Lower lobe of right lung (tissue), 2 donors: ENCODE data around the gene TRMO. TPM values are rescaled to one million over a fixed set of nuclear protein-coding genes. Genes with fewer than 3 reads are reported as not detected.

Experiments used
- ATAC-seq, 2 donors: fragments of 200-7000 bp; cut with Tn5 transposase; one replicate each; pipeline ENCODE4 v1.9.1; 2020 to 2022; ENCODE audit warnings: mild to moderate bottlenecking in 2 of 2, moderate library complexity in 2 of 2
- DNase-seq: peaks from one replicate; pipeline ENCODE4 v3.0.0-alpha.2; 2020
- H3K27ac ChIP-seq: fragments of 200-600 bp; one replicate; pipeline ENCODE4 v1.8.0; 2022
- H3K27me3 ChIP-seq: fragments of 200-600 bp; one replicate; pipeline ENCODE4 v1.8.0; 2022; ENCODE audit warnings: low read depth
- H3K36me3 ChIP-seq: fragments of 200-600 bp; one replicate; pipeline ENCODE4 v1.8.0; 2022; ENCODE audit warnings: mild to moderate bottlenecking
- H3K4me1 ChIP-seq: fragments of 200-600 bp; one replicate; pipeline ENCODE4 v1.8.0; 2022
- H3K4me3 ChIP-seq: fragments of 200-600 bp; one replicate; pipeline ENCODE4 v1.8.0; 2022; ENCODE audit warnings: mild to moderate bottlenecking
- H3K9me3 ChIP-seq: fragments of 200-600 bp; one replicate; pipeline ENCODE4 v1.8.0; 2022
- intact Hi-C: fragments of 100-400 bp; cut with DNase I; formaldehyde crosslinking; loops from one replicate; pipeline ENCODE4 v1.11.0; 2022
- total RNA-seq: library from RNA; stranded (reverse); fragmentation: NEBNext Ultra II Directional; extraction: Animal tissue kit (Norgen Biotek cat#: 25700); gene quantifications from one replicate; pipeline ENCODE4 v1.2.1, GENCODE V29; 2021
- TF ChIP-seq, protein P1 (sequence below): fragments of 200-600 bp; IDR thresholded peaks from one replicate; pipeline ENCODE4 v1.8.0; 2022; ENCODE audit warnings: antibody characterized with exemption, mild to moderate bottlenecking
- donor health status: DM: no; HTN: yes; CAD: no; lungs with severe emphysema.

The TRMO gene
- total RNA-seq, 1 donor from 2014 or later = 18.8 TPM

GRCh38 chr9:97900738-97901565 lies 21.3 kb downstream of the TRMO start:
- Histone ChIP-seq H3K9me3 (no peaks in the 10 kb centered on the region), H3K27me3 (no peaks in the 10 kb centered on the region), H3K27ac (no peak overlapping the region), H3K4me3 (no peak overlapping the region), H3K4me1 (peaks cover 11% of the 10 kb centered on the region), H3K36me3 (peaks cover 40% of the 10 kb centered on the region)
- intact Hi-C loops = no loop called here
- peak; percentile 58 to 68 for ATAC-seq
- DNase-seq = no peak
- TF ChIP-seq, protein P1, sequence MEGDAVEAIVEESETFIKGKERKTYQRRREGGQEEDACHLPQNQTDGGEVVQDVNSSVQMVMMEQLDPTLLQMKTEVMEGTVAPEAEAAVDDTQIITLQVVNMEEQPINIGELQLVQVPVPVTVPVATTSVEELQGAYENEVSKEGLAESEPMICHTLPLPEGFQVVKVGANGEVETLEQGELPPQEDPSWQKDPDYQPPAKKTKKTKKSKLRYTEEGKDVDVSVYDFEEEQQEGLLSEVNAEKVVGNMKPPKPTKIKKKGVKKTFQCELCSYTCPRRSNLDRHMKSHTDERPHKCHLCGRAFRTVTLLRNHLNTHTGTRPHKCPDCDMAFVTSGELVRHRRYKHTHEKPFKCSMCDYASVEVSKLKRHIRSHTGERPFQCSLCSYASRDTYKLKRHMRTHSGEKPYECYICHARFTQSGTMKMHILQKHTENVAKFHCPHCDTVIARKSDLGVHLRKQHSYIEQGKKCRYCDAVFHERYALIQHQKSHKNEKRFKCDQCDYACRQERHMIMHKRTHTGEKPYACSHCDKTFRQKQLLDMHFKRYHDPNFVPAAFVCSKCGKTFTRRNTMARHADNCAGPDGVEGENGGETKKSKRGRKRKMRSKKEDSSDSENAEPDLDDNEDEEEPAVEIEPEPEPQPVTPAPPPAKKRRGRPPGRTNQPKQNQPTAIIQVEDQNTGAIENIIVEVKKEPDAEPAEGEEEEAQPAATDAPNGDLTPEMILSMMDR = peak; percentile 68

GRCh38 chr9:97900103-97900737 lies 22.1 kb downstream of the TRMO start:
- peaks cover 40% of the 10 kb centered on the region for H3K36me3 ChIP-seq
- intact Hi-C loops = no loop called here
- TF ChIP-seq, protein P1 = no peak
- H3K27ac ChIP-seq = no peak overlapping the region
- ATAC-seq (no peak), DNase-seq (no peak)
- H3K9me3 ChIP-seq = no peaks in the 10 kb centered on the region
- no peak overlapping the region for H3K4me3 ChIP-seq
- H3K27me3 ChIP-seq = no peaks in the 10 kb centered on the region
- H3K4me1 ChIP-seq = peaks cover 6% of the 10 kb centered on the region

DNA sequence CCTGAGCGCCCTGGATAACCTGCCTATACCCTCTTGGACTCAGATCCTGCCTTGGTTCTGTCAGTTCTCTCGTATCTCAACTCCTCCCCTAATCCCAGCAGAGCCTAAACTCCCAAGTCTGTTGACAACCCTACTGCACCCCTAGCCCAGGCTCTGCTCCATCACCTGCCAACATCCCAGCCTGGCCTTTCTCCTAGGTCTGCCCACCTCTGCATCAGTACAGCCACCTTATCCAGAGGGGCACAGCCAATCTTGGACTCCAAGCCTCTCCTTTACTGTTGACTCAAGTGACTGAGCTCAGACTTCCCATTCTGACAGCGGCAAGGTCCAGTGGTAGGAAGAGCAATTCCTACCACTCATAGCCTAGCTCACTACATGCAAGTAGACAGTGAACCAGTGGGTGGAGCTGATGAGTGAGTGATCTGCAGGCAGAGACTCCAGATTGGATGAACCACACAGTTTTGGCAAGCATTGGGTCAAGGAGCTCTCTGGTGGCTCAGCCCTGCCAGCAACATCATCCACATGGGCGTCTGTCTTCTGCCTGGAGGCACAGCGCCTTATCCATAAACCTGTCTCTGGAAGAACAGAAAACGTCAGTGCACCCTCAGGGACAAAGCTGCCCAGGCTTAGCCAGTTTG lies 26.5 kb downstream of the TRMO start:
- intact Hi-C loops = no loop called here
- peak; percentile 57 to 65 for ATAC-seq
- no peak for DNase-seq

DNA sequence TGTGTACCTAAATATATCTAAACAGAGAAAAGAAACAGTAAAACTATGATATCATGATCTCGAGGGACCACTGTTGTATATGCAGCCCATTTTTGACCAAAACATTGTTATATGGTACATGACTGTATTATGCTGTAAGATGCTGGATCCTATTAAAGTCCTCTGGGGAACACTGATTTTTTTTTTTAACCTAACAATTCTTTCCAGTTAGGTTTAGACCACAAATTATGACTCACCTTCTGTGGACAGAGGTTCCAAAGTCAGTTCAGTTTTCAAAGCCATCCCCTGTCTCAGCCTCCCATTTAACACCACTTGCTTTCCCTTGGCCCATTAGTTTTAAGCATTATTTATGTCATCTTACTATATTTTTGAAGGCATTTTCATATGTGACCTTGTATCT lies 27.1 kb downstream of the TRMO start:
- H3K4me1 ChIP-seq = no peaks in the 10 kb centered on the region
- H3K27ac ChIP-seq = no peak overlapping the region
- ATAC-seq = no peak
- no peak for DNase-seq
- H3K36me3 ChIP-seq = peaks cover 12% of the 10 kb centered on the region
- H3K27me3 ChIP-seq = no peaks in the 10 kb centered on the region
- no peak overlapping the region for H3K4me3 ChIP-seq
- intact Hi-C loops = no loop called here
- no peaks in the 10 kb centered on the region for H3K9me3 ChIP-seq
- TF ChIP-seq, protein P1 = no peak

More for the DNA sequence above, 26.5 kb downstream of the TRMO start:
- H3K4me3 ChIP-seq = no peak overlapping the region
- no peaks in the 10 kb centered on the region for H3K27me3 ChIP-seq
- TF ChIP-seq, protein P1 = no peak
- H3K4me1 ChIP-seq = no peaks in the 10 kb centered on the region
- H3K36me3 ChIP-seq = peaks cover 14% of the 10 kb centered on the region
- H3K9me3 ChIP-seq = no peaks in the 10 kb centered on the region
- no peak overlapping the region for H3K27ac ChIP-seq

GRCh38 chr9:97892421-97892820 lies 29.9 kb downstream of the TRMO start:
- DNase-seq (no peak), ATAC-seq (no peak)
- H3K27ac ChIP-seq = no peak overlapping the region
- intact Hi-C loops = no loop called here
- H3K4me3 ChIP-seq = no peak overlapping the region
- no peaks in the 10 kb centered on the region for H3K36me3 ChIP-seq
- H3K9me3 ChIP-seq = no peaks in the 10 kb centered on the region
- H3K4me1 ChIP-seq = no peaks in the 10 kb centered on the region
- TF ChIP-seq, protein P1 = no peak
- no peaks in the 10 kb centered on the region for H3K27me3 ChIP-seq
